ENCODE data around the gene PLRG1.

The PLRG1 gene

GRCh38 chr4:154545689-154546088 is 4.5 kb downstream of the PLRG1 start:
- no peak for DNase-seq (ENCODE audit: low read depth)
- peak; percentile 4 for TF ChIP-seq CTCF (IDR thresholded peaks at IDR 0.05; ENCODE audit: control insufficient read depth, insufficient read depth, low read depth, low read length, missing control alignments)

GRCh38 chr4:154542271-154542879 is 7.8 kb downstream of the PLRG1 start:
- no peak overlapping the region for H3K4me3 ChIP-seq (ENCODE audit: control insufficient read depth, low read depth, low read length)
- no peak for TF ChIP-seq CTCF (IDR thresholded peaks at IDR 0.05; ENCODE audit: control insufficient read depth, insufficient read depth, low read depth, low read length, missing control alignments)
- DNase-seq (ENCODE audit: low read depth) = no peak

More at GRCh38 chr4:154545689-154546088, 4.5 kb downstream of the PLRG1 start:
- H3K4me3 ChIP-seq (ENCODE audit: control insufficient read depth, low read depth, low read length) = no peak overlapping the region

GRCh38 chr4:154534296-154534695 is 15.9 kb downstream of the PLRG1 start:
- H3K4me3 ChIP-seq (ENCODE audit: control insufficient read depth, low read depth, low read length) = no peak overlapping the region
- no peak for DNase-seq (ENCODE audit: low read depth)
- no peak for TF ChIP-seq CTCF (IDR thresholded peaks at IDR 0.05; ENCODE audit: control insufficient read depth, insufficient read depth, low read depth, low read length, missing control alignments)

GRCh38 chr4:154529728-154530519 is 20.3 kb downstream of the PLRG1 start:
- H3K4me3 ChIP-seq (ENCODE audit: control insufficient read depth, low read depth, low read length) = no peak overlapping the region
- TF ChIP-seq CTCF (IDR thresholded peaks at IDR 0.05; ENCODE audit: control insufficient read depth, insufficient read depth, low read depth, low read length, missing control alignments) = no peak
- no peak for DNase-seq (ENCODE audit: low read depth)

- no peak for TF ChIP-seq CTCF (IDR thresholded peaks at IDR 0.05; ENCODE audit: control insufficient read depth, insufficient read depth, low read depth, low read length, missing control alignments)
- no peak for DNase-seq (ENCODE audit: low read depth)
- no peak overlapping the region for H3K4me3 ChIP-seq (ENCODE audit: control insufficient read depth, low read depth, low read length)
Observed at GRCh38 chr4:154528869-154529268, 21.3 kb downstream of the PLRG1 start.

GRCh38 chr4:154527308-154527707 is 22.9 kb downstream of the PLRG1 start:
- H3K4me3 ChIP-seq (ENCODE audit: control insufficient read depth, low read depth, low read length) = no peak overlapping the region
- no peak for DNase-seq (ENCODE audit: low read depth)
- TF ChIP-seq CTCF (IDR thresholded peaks at IDR 0.05; ENCODE audit: control insufficient read depth, insufficient read depth, low read depth, low read length, missing control alignments) = no peak

Measured in AG09309 (cell line).